Measurements from ENCODE around the gene EYS.
"Not testable (repeated sequence)": the region's sequence is repeated elsewhere in the genome, so short reads cannot be mapped to it uniquely, and the experiment has no call there.

The EYS gene

GRCh38 chr6:65449926-65450325 lies 257.1 kb downstream of the EYS start:
- DNase-seq: no peak

GRCh38 chr6:65448866-65449265 lies 258.2 kb downstream of the EYS start:
- DNase-seq: no peak

GRCh38 chr6:65436281-65436680 lies 270.7 kb downstream of the EYS start:
- DNase-seq: no peak

- DNase-seq: no peak
These were observed 290.4 kb downstream of the EYS start for GRCh38 chr6:65416621-65417020.

GRCh38 chr6:65410309-65410708 lies 296.7 kb downstream of the EYS start:
- DNase-seq: no peak

GRCh38 chr6:65402564-65402963 lies 304.5 kb downstream of the EYS start:
- no peak for DNase-seq

- no peak for DNase-seq
These were observed 307.5 kb downstream of the EYS start for GRCh38 chr6:65399355-65400084.

- DNase-seq: no peak
These were observed 308.2 kb downstream of the EYS start for GRCh38 chr6:65398851-65399250.

- DNase-seq: no peak
These were observed 356.5 kb downstream of the EYS start for GRCh38 chr6:65350530-65350929.

GRCh38 chr6:65302655-65303054 lies 404.4 kb downstream of the EYS start:
- not testable (repeated sequence) for DNase-seq

GRCh38 chr6:65299236-65299635 lies 407.8 kb downstream of the EYS start:
- no peak for DNase-seq

GRCh38 chr6:65295812-65296211 lies 411.2 kb downstream of the EYS start:
- DNase-seq: no peak

GRCh38 chr6:65289491-65289890 lies 417.5 kb downstream of the EYS start:
- no peak for DNase-seq

GRCh38 chr6:65285275-65285674 lies 421.8 kb downstream of the EYS start:
- no peak for DNase-seq

- no peak for DNase-seq
These were observed 427.0 kb downstream of the EYS start for GRCh38 chr6:65280060-65280459.

- no peak for DNase-seq
These were observed 444.8 kb downstream of the EYS start for GRCh38 chr6:65262241-65262640.

GRCh38 chr6:65259982-65260381 lies 447.0 kb downstream of the EYS start:
- DNase-seq: no peak

- DNase-seq: no peak
These were observed 448.0 kb downstream of the EYS start for GRCh38 chr6:65259059-65259458.

- DNase-seq: no peak
These were observed 454.0 kb downstream of the EYS start for GRCh38 chr6:65253041-65253440.

- no peak for DNase-seq
These were observed 458.9 kb downstream of the EYS start for GRCh38 chr6:65248101-65248610.

- DNase-seq: no peak
These were observed 475.4 kb downstream of the EYS start for GRCh38 chr6:65231616-65232015.

- no peak for DNase-seq
These were observed 477.2 kb downstream of the EYS start for GRCh38 chr6:65229825-65230224.

GRCh38 chr6:65221153-65221552 lies 485.9 kb downstream of the EYS start:
- no peak for DNase-seq

GRCh38 chr6:65202738-65203137 lies 504.3 kb downstream of the EYS start:
- DNase-seq: no peak

- DNase-seq: no peak
These were observed 507.3 kb downstream of the EYS start for GRCh38 chr6:65199683-65200082.
